Measurements from ENCODE around the gene RPS6KA1.
"Not testable (repeated sequence)": the region's sequence is repeated elsewhere in the genome, so short reads cannot be mapped to it uniquely, and the experiment has no call there.

Gene RPS6KA1

GRCh38 chr1:26603856-26604255, 74.3 kb downstream of the RPS6KA1 start:
- DNase-seq (ENCODE audit: low read depth): no peak

GRCh38 chr1:26607186-26607585, 77.6 kb downstream of the RPS6KA1 start:
- DNase-seq (ENCODE audit: low read depth): no peak

DNA sequence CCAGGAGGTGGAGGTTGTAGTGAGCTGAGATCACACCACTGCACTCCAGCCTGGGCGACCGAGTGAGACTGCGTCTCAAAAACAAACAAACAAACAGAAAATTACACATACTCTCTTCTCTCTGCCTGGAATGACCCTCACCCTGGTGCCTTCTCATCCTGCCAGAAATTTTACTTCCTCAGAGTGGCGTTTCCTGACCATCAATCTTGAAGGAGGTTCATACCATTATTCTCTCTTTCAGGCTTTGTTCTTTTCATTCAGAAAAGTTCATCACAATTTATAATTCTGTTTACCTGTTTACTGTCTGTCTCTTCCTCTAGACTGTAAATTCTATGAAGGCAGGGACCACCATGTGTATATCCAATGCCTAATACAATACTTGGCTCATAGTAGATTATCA, 79.3 kb downstream of the RPS6KA1 start:
- DNase-seq (ENCODE audit: low read depth): no peak

GRCh38 chr1:26610781-26611180, 81.2 kb downstream of the RPS6KA1 start:
- no peak for DNase-seq (ENCODE audit: low read depth)

GRCh38 chr1:26612627-26613026, 83.1 kb downstream of the RPS6KA1 start:
- not testable (repeated sequence) for DNase-seq (ENCODE audit: low read depth)

DNA sequence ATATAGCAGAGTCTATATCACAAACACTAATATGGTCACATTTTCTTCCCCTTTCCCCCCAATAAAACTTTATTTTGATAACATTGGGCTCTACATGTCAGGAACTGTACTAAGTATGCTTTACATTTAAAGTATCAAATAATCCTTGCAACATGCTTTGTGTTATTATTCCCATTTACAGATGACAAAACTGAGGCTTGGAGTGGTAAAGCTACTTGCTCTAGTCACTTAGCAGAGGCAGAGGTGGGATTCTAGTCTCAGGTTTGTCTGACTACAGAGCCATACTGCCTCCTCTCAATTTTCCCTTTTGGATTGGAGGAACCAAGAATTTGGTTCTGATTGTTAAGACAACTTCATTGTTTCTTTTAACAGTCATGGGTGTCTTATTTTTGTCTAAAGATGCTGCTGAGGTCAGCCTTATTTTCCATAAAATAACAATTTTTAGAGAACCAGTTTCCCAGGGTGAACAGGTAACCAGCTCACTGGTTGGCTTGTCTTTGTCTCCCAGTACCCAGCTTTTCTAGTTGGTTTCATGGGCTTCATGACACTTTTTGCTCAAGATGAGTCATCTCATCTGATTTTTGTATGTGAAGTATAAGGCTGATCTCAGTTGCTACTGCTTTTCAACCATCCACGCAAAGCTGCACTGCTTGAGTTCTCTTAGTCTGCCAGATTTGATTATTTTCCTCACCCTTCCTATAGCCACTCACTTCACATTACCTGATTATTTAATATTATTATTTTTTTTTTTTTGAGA, 85.3 kb downstream of the RPS6KA1 start:
- no peak for DNase-seq (ENCODE audit: low read depth)

GRCh38 chr1:26616881-26617280, 87.3 kb downstream of the RPS6KA1 start:
- no peak for DNase-seq (ENCODE audit: low read depth)

DNA sequence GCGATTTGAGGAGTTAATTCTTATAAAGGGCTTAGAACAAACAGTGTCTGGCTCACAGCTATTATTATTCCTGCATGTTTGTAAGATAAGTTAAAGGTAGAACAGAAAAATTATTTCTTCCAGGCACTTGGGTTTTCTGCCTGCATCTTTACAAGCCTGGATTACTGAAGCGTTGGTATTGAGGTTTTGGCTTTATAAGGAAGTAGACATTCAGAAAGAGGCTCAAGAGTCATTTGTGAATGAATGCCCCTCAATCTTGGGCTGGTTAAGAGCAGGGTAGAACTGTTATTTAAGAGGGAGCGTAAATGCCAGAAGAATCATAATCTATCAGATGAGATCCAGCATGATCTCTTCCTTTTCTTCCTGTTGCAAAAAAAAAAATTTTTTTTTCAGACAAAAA, 89.0 kb downstream of the RPS6KA1 start:
- no peak for DNase-seq (ENCODE audit: low read depth)
